Raji (cell line): ENCODE measurements around the gene UQCR10.

Source experiments
- POLR2A ChIP-seq: IDR thresholded peaks from 2 replicates; pipeline ENCODE4 v1.6.1; 2011; ENCODE audit warnings: low read depth, low read length, control low read depth; ENCODE audit not compliant: insufficient read depth

The UQCR10 gene

GRCh38 chr22:29798318-29798717 is 31.1 kb downstream of the UQCR10 start:
- no peak for TF ChIP-seq POLR2A

- no peak for TF ChIP-seq POLR2A
Observed at GRCh38 chr22:29798801-29799200, 31.6 kb downstream of the UQCR10 start.

- TF ChIP-seq POLR2A, result no peak
Observed at GRCh38 chr22:29799217-29799680, 32.1 kb downstream of the UQCR10 start.

GRCh38 chr22:29801153-29801552 is 34.0 kb downstream of the UQCR10 start:
- no peak for TF ChIP-seq POLR2A

- TF ChIP-seq POLR2A, result no peak
Observed at GRCh38 chr22:29801796-29802195, 34.6 kb downstream of the UQCR10 start.

GRCh38 chr22:29803190-29803589 is 36.0 kb downstream of the UQCR10 start:
- TF ChIP-seq POLR2A, result no peak

GRCh38 chr22:29804985-29805384 is 37.8 kb downstream of the UQCR10 start:
- TF ChIP-seq POLR2A, result no peak

GRCh38 chr22:29806196-29806595 is 39.0 kb downstream of the UQCR10 start:
- no peak for TF ChIP-seq POLR2A

- no peak for TF ChIP-seq POLR2A
Observed at GRCh38 chr22:29810216-29810615, 43.0 kb downstream of the UQCR10 start.

GRCh38 chr22:29811377-29811776 is 44.2 kb downstream of the UQCR10 start:
- TF ChIP-seq POLR2A, result no peak

- TF ChIP-seq POLR2A, result no peak
Observed at GRCh38 chr22:29813126-29813525, 46.0 kb downstream of the UQCR10 start.

- no peak for TF ChIP-seq POLR2A
Observed at GRCh38 chr22:29813563-29813962, 46.4 kb downstream of the UQCR10 start.

- TF ChIP-seq POLR2A, result no peak
Observed at GRCh38 chr22:29814003-29814402, 46.8 kb downstream of the UQCR10 start.

- no peak for TF ChIP-seq POLR2A
Observed at GRCh38 chr22:29815580-29815979, 48.4 kb downstream of the UQCR10 start.

GRCh38 chr22:29816128-29816527 is 49.0 kb downstream of the UQCR10 start:
- no peak for TF ChIP-seq POLR2A

- TF ChIP-seq POLR2A, result no peak
Observed at GRCh38 chr22:29816539-29816938, 49.4 kb downstream of the UQCR10 start.

GRCh38 chr22:29816980-29817379 is 49.8 kb downstream of the UQCR10 start:
- TF ChIP-seq POLR2A, result no peak

GRCh38 chr22:29817724-29818123 is 50.6 kb downstream of the UQCR10 start:
- TF ChIP-seq POLR2A, result no peak
